Measurements from ENCODE around the gene COL5A1.

DNA sequence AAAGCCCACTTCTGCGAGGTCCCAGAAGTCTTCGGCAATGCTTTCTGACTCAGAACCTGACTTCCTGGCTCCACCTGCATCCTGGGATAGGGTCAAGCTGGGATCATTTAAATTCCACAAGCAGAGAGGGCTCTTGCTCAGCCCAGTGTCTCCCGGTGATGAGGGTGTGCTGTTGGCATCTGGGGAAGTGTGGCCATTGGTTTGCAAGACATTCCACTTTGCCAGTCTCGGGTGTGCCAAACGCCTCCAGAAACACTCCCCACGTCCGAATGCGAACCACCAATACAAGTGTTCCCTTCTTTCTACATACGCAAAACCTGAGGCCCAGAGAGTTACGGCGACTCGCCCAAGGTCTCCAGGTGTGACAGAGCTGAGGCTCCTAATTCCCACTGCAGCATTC is 195.9 kb downstream of the COL5A1 start:
- TF ChIP-seq CTCF (optimal IDR thresholded peaks at IDR 0.05 in 1 of 3, IDR thresholded peaks at IDR 0.05 in 1 of 3, conservative IDR thresholded peaks at IDR 0.05 in 1 of 3; ENCODE audit: extremely low read depth in 1 of 3, insufficient read depth in 2 of 3, low read length in 3 of 3): no peak
- TF ChIP-seq EZH2 (IDR thresholded peaks at IDR 0.05; ENCODE audit: low read length): no peak
